HG02798 (cell line): ENCODE results near the gene ZBTB20.

Experiments used
- ATAC-seq: cut with Tn5 transposase; IDR thresholded peaks from one replicate; pipeline ENCODE4 v1.9.1; 2021; ENCODE audit warnings: mild to moderate bottlenecking; ENCODE audit not compliant: unreplicated experiment, poor library complexity

ZBTB20 gene

GRCh38 chr3:114566162-114566755 is 580.8 kb downstream of the ZBTB20 start:
- peak; percentile 69 for ATAC-seq

GRCh38 chr3:114565216-114565615 is 581.9 kb downstream of the ZBTB20 start:
- no peak for ATAC-seq

- no peak for ATAC-seq
Observed at GRCh38 chr3:114563720-114564119, 583.4 kb downstream of the ZBTB20 start.

- no peak for ATAC-seq
Observed at GRCh38 chr3:114562557-114562956, 584.5 kb downstream of the ZBTB20 start.

GRCh38 chr3:114558271-114558670 is 588.8 kb downstream of the ZBTB20 start:
- no peak for ATAC-seq

GRCh38 chr3:114557791-114558190 is 589.3 kb downstream of the ZBTB20 start:
- ATAC-seq = no peak

- no peak for ATAC-seq
Observed at GRCh38 chr3:114556657-114557213, 590.4 kb downstream of the ZBTB20 start.

- no peak for ATAC-seq
Observed at GRCh38 chr3:114554731-114555130, 592.4 kb downstream of the ZBTB20 start.

DNA sequence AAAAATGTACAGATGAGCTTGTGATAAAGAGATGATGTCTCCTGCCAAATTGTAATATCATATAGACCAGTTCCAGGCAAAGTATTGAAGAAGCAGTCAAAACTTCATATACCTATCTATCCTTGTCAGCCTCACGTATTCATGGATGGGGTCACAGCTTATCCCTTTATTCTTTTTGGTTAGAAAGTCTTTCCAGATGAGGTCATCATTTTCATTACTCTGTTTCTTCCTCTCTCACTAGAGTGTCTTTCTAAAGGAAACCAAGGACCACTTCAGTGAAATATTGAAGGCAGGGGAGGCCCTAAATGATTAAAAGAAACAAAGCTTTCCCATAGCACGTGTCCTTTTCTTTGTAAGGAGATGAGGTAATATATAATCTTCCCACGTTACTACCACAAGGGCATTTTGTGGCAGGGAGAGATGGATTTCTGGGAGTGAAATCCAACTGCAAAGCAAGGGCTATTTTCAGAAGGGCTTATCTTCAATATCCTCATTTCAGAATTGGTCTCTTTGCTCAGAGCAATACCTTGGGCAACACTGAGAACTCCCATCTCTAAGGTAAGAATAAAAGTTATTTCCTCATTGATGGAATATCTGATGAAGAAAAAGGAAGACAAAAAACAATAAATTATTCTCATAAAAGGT is 593.0 kb downstream of the ZBTB20 start:
- no peak for ATAC-seq

DNA sequence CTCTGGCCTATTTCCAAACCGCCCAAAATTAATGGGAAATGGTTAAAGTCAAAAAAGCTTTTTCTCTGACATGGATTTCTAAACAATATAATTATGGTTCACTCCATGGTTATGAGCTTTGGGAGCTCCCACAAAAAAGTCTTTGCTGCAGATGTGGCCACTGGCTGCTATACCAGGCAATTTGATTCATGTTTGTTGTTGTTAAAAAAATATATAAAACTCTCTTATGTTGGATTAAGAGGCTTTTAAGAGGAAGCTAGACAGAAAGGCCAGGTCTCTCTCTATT is 594.6 kb downstream of the ZBTB20 start:
- ATAC-seq = no peak

DNA sequence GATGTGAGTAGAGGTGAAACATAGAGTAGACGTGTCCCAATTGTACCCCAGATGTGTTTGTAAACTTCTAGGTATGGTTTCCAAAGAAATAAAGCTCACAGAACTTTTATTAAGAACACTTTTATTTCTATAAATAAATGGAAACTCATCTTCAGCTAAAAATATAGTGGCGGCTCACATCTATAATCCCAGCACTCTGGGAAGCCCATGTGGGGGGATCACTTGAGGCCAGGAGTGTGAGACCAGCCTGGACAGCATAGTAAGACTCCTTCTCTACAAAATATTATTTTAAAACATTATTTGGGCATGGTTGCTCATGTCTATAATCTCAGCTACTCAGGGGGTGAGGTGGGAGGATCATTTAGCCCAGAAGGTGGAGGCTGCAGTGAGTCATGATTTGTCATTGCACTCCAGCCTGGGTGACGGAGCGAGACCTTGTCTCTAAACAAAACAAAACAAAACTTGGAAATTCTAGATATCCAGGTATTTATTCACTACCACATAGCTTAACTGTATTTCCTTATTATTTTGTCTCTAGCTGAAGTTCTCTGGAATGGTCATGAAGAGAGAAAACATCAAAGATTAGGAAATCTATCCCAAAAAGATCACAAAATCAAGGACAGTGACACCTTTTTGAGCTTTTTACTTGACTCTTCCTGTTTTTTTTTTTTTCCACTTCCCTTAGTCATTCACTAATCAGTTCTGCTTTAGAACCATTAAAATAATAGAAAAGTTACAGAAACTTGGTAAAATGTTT is 595.1 kb downstream of the ZBTB20 start:
- ATAC-seq = no peak

- no peak for ATAC-seq
Observed at GRCh38 chr3:114550165-114550564, 596.9 kb downstream of the ZBTB20 start.

GRCh38 chr3:114545193-114545592 is 601.9 kb downstream of the ZBTB20 start:
- ATAC-seq = no peak

GRCh38 chr3:114542359-114542758 is 604.7 kb downstream of the ZBTB20 start:
- no peak for ATAC-seq

GRCh38 chr3:114539525-114539924 is 607.6 kb downstream of the ZBTB20 start:
- no peak for ATAC-seq

GRCh38 chr3:114538211-114538610 is 608.9 kb downstream of the ZBTB20 start:
- ATAC-seq = no peak

- ATAC-seq = no peak
Observed at GRCh38 chr3:114528517-114528916, 618.6 kb downstream of the ZBTB20 start.

DNA sequence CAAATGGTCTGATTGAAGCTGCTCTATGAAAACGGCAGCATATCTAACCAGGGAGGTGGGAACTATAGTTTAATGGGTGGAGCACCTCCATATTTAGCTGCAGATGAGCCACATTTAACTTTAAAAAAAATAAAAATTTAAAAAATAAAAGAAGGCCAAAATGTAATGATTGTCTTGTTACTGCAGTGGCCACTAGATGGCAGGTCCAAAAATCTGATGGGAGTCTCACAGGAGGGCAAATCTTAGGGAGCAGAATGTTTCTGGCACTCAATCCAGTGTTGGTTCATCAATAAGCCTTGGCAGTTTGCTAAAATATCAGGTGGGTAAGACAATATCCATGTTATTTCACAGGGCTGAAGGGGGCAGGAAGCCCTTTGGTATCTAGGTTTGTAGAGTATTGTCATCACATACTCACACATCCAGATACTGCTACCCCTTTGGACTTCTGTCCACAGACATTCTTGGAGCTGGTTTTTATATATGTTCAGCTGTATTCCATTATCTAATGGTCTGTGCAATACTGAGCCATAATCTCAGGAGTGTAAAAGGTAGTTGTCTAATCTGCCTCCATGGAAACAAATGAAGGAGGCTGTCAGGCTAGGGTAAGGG is 619.9 kb downstream of the ZBTB20 start:
- ATAC-seq = no peak

- ATAC-seq = no peak
Observed at GRCh38 chr3:114525278-114525677, 621.8 kb downstream of the ZBTB20 start.

DNA sequence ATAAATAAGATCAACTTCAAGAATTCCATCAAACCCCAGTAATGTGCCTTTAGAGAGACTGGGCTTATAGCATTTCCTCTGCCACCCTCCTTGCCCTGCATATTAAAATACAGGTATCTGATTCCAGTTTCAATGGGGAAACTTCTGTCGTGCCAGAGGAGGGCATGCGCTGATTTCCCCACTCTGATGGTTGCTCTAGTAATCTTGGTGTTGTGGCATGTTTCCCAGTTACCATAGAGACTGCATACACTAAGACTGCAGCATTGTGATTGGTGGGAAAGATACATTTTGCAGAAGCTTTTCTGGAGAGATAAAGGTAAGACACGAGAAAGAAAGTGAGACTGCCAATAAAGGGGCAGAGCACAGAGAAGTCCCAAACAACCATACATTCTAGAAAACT is 627.7 kb downstream of the ZBTB20 start:
- peak; percentile 87 for ATAC-seq

DNA sequence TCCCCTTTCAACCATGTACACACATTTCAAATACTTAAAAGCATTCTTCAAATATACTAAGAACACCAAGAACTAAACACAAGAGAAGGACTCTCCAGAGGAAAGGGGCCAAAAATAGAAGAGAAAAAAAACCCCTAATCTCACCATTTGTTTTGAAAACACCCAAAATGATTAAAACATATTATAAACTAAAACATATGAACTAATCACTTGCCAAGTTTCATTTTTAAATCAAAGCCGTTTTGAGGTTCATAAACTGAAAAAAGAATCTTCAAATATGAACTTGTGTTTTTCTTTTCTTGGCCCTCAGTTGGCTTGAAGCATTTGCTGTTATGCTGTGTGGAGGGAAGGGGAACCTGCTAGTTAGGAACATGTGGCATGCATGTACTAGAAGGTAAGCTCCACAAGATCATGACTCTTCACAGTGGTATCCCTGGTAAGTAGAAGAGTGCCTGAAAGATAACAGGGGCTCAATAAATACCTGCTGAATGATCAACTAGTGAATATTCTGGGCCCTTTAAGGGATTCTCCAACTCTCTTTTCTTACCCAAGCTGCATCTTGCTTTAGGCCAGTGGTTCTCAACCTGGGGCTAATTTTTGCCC is 628.8 kb downstream of the ZBTB20 start:
- ATAC-seq = no peak
